Mammary epithelial cell (primary cell): ENCODE results near the gene C2CD2L.

ENCODE experiments used
- EZH2 ChIP-seq: IDR thresholded peaks from 2 replicates; pipeline ENCODE4 v1.6.1; 2012; ENCODE audit warnings: low read length, inconsistent platforms, borderline replicate concordance
- TF ChIP-seq, protein P1 (sequence below), 2 donors: IDR thresholded peaks in 1 of 2; conservative IDR thresholded peaks in 1 of 2; 2 replicates each; pipeline ENCODE4 v1.5.1; 2011 to 2012; ENCODE audit warnings: inconsistent platforms in 2 of 2, low read length in 2 of 2, mild to moderate bottlenecking in 2 of 2, control low read depth in 1 of 2, low read depth in 1 of 2; ENCODE audit not compliant: insufficient read depth in 1 of 2; ENCODE audit errors: extremely low read depth in 1 of 2

DNA sequence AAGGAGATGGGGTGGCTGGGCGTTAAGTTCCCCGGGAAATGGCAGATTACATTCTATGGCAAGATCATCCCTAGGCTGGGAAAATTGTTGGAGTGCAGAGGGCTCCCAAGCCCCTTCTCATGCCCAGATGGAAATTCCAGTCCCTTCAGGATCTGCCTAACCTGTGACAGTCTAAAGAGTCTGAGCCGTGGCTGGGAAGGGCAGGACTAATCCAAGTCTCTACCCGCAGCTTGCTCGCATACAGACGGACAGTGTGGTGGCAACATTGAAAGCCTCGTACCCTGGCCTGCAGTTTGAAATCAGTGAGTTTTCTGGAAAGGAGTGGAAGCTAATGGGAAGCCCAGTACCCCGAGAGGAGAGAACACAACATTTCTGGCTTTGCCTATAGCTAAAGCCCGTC, 18.7 kb upstream of the C2CD2L start:
- TF ChIP-seq, protein P1, sequence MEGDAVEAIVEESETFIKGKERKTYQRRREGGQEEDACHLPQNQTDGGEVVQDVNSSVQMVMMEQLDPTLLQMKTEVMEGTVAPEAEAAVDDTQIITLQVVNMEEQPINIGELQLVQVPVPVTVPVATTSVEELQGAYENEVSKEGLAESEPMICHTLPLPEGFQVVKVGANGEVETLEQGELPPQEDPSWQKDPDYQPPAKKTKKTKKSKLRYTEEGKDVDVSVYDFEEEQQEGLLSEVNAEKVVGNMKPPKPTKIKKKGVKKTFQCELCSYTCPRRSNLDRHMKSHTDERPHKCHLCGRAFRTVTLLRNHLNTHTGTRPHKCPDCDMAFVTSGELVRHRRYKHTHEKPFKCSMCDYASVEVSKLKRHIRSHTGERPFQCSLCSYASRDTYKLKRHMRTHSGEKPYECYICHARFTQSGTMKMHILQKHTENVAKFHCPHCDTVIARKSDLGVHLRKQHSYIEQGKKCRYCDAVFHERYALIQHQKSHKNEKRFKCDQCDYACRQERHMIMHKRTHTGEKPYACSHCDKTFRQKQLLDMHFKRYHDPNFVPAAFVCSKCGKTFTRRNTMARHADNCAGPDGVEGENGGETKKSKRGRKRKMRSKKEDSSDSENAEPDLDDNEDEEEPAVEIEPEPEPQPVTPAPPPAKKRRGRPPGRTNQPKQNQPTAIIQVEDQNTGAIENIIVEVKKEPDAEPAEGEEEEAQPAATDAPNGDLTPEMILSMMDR (conservative IDR thresholded peaks at IDR 0.05 in 1 of 2, IDR thresholded peaks at IDR 0.05 in 1 of 2; ENCODE audit: extremely low read depth in 1 of 2, insufficient read depth in 1 of 2, low read depth in 1 of 2, low read length in 2 of 2) = no peak
- TF ChIP-seq EZH2 = no peak
